Spleen (tissue), 7 donors: ENCODE results near the gene PRODH2.

Source experiments
- CTCF ChIP-seq, 11 experiments: fragments of 200-600 bp in 7 of 11; fragments of 450-650 bp in 4 of 11; sonication (generic) in 4 of 11; IDR thresholded peaks in 8 of 11; conservative IDR thresholded peaks in 3 of 11; 1 replicate in 7 of 11; 2 replicates in 4 of 11; pipeline versions ENCODE4 v1.4.0 to v1.8.0; 2016 to 2021; ENCODE audit warnings: antibody characterized with exemption in 11 of 11, inconsistent platforms in 4 of 11, mild to moderate bottlenecking in 1 of 11
- POLR2A ChIP-seq, 3 donors: fragments of 450-650 bp; IDR thresholded peaks; one replicate each; pipeline ENCODE4 v1.5.1; 2017; ENCODE audit warnings: antibody characterized with exemption in 3 of 3, mild to moderate bottlenecking in 1 of 3
- POLR2AphosphoS5 ChIP-seq, 3 donors: sonication (generic); formaldehyde crosslinking; IDR thresholded peaks; one replicate each; pipeline ENCODE4 v1.5.1; 2017; ENCODE audit warnings: antibody characterized with exemption in 3 of 3
- donor health status: DM: no; HTN: no; CAD: no; lungs with moderate emphysema.
- donor health status: DM: no; HTN: no; CAD: no.
- donor health status: DM: no; HTN: no; CAD: no.

GRCh38 chr19:35848486-35848885, 35.8 kb upstream of the PRODH2 start:
- TF ChIP-seq POLR2A (IDR thresholded peaks at IDR 0.05) (no peak), CTCF (IDR thresholded peaks at IDR 0.05 in 8 of 11, conservative IDR thresholded peaks at IDR 0.05 in 3 of 11) (no peak), POLR2AphosphoS5 (IDR thresholded peaks at IDR 0.05) (no peak)
